HG03280 (cell line): ENCODE results near the gene ZNF282.

Experiments used
- ATAC-seq: cut with Tn5 transposase; IDR thresholded peaks from one replicate; pipeline ENCODE4 v1.9.1; 2021; ENCODE audit warnings: mild to moderate bottlenecking, moderate library complexity; ENCODE audit not compliant: unreplicated experiment

Gene ZNF282

DNA sequence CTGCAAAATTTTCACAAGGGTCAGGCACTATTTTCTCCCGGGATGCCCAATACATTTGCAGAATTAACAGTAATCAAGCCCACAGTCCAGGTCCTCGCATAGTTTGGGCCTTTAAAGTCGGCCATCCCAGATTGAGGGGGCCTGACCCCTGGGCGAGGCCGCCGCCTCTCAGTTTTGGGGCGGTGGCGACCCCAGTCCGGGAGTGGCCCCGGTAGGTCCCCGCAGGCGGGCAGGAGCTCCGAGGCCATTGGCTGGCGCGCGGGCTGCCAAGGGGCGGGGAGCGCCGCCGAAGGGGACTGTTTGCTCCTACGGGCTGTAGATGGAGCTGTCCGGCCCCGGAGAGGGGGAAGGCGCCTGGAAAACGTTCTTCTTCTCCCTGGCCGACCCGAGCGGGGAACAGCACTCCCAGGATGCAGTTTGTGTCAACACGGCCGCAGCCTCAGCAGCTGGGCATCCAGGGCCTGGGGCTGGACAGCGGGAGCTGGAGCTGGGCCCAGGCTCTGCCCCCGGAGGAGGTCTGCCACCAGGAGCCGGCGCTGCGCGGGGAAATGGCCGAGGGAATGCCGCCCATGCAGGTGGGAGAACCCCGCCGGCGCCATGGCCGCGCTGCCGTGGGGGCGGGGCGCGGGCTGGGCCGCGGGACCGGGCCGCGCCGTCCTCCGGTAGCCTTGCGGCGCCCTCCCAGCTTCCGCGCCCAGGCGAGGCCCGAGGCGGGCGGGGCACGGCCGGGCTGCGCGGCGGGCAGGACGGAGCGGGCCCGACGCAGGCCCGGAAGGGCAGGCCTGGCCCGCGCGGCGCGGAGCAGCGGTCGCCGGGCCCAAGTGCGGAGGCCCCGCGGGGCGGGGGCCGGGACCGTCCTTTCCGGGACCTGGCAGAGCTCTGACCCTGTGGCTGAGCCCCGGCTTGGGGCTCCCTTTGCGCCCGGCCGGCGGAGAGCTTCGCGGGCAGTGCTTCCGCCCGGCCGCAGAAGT lies at the start of gene ZNF282:
ZNF282 (plus strand) TSS at position 367 of the 971 bp plus-strand sequence; CDS start at position 411, 44 bp downstream.
- ATAC-seq, result peak; percentile 86

DNA sequence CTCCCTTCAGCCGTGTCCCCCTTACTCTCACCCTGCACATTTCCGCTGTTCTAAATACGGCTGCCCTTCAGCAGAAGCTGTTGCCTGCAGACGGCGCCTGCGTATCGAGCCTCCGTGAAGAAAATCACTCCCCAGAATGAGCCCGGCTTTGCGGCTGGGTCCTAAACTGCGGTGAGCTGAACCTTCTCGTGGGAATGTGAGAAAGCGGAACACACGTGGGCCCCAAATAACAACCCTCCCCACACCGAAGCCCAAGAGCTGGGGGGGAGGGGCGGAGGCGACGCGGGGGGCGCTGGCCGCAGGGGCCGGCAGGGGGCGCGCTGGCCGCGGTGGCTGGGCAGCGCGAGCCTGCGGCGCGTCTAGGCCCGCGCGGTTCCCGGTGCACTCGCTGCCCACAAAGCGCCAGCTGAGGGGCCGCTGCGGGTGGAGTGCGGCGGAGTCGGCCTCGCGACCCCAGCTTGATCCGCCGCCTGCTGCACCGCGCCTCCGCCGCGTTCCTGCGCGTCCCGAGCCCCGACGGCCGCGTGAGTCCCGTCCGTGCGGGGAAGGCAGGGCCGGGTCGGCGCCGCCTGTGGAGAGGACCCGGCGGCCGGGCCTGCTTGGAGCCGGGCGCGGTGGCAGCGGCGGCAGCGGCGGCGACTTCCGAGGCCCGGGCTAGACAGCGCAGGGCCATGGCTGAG lies 48.1 kb upstream of the ZNF282 start, which contains the start of gene ZNF398:
ZNF398 (plus strand) TSS at position 382 of the 680 bp plus-strand sequence; CDS start at position 672, 290 bp downstream.
- ATAC-seq, result peak; percentile 73

- ATAC-seq, result peak; percentile 28
Observed at GRCh38 chr7:149147752-149148653, 47.3 kb upstream of the ZNF282 start.

GRCh38 chr7:149150981-149151380 lies 44.4 kb upstream of the ZNF282 start:
- ATAC-seq, result no peak

- no peak for ATAC-seq
Observed at GRCh38 chr7:149153346-149153745, 42.0 kb upstream of the ZNF282 start.

DNA sequence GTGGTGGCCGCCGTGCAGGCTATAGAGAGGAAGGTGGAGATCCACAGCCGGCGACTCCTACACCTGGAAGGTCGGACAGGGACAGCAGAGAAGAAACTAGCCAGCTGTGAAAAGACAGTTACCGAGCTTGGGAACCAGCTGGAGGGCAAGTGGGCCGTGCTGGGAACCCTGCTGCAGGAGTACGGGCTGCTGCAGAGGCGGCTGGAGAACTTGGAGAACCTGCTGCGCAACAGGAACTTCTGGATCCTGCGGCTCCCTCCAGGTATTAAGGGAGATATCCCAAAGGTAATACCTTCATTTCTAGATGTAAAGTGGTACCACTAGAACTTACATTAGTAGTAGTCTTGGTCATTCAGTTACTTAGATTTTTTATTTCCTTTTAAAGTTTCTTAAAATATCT lies 41.3 kb upstream of the ZNF282 start:
- ATAC-seq, result no peak

DNA sequence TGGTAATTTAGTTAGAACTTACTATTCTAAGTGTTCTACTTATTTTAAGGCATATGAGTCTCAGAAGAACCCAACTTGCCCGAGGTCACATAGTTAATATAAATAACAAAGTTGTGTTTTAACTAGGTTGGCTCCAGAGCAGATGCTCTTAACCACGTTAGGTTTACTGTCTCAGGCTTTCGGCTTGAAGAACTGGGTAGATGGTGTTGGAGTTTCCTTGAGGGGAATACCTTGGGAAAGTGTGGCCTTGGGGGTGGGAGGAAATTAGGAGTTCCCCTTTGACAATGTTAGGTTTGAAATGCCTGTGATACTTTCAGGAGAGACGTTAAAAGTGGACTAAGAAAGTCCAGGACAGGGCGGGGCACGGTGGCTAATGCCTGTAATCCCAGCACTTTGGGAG lies 38.4 kb upstream of the ZNF282 start:
- no peak for ATAC-seq

DNA sequence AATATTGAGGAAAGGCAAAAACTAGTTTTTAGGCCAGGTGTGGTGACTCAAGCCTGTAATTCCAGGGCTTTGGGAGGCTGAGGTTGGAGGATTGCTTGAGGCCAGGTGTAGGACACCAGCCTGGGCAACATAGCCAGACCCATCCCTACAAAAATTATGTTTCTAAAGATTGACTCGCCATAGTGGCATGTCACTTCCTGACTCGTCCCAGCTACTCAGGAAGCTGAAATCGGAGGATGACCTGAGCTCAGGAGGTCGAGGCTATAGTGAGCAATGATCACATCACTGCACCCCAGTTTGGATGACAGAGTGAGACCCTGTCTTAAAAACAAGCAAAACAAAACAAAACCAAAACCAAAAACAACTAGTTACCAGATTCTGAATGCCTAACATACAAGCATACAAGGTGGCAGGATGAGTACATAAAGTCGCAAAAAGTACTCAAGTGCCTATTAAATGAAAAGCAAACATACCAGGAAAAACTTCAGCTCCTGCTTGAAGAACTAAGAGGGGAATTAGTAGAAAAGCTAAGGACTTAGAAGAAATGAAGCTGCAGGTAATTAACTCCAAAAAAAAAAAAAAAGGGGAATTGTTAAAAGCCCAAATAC lies 34.0 kb upstream of the ZNF282 start:
- ATAC-seq, result no peak

- ATAC-seq, result no peak
Observed at GRCh38 chr7:149166142-149166541, 29.2 kb upstream of the ZNF282 start.

GRCh38 chr7:149166630-149167352 lies 28.6 kb upstream of the ZNF282 start:
- ATAC-seq, result no peak

DNA sequence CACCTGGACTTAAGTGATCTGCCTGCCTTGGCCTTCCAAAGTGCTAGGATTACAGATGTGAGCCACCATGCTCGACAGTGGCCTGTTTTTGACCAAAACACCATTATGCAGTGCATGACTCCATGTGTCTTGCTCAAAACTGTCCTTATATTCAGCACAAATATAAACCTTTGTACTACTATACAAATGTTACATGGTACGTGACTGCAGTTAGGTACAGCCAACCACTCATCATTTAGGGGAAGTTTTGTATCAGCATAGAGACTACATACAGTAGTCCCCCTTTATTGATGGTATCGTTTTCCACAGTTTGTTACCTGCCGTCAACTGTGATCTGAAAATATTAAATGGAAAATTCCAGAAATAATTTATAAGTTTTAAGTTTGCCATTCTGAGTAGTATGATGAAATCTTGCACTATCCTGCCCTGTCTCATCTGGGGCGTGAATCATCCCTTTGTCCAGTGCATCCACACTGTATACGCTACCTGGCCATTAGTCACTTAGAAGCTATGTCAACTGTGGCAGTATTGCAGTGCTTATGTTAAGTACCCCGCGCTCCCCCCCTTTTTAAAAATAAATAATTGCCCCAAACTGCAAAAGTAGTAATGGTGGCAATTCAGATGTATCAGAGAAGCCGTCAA lies 23.3 kb upstream of the ZNF282 start:
- ATAC-seq, result no peak

DNA sequence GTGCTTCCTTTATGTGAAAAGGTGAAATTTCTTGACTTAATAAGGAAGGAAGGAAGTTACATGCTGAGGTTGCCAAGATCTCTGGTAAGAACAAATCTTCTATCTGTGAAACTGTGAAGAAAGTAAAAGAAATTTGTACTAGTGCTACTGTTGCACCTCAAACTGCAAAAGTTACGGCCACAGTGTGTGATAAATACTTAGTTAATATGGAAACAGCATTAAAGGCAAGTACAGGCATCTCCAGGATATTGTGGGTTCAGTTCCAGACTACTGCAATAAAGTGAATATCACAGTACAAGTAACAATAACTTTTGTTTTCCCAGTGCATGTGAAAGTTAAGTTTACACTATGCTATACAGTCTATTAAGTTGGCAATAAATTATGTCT lies 22.8 kb upstream of the ZNF282 start:
- no peak for ATAC-seq

GRCh38 chr7:149175150-149175549 lies 20.2 kb upstream of the ZNF282 start:
- ATAC-seq, result no peak

- ATAC-seq, result no peak
Observed at GRCh38 chr7:149179241-149179640, 16.1 kb upstream of the ZNF282 start.

DNA sequence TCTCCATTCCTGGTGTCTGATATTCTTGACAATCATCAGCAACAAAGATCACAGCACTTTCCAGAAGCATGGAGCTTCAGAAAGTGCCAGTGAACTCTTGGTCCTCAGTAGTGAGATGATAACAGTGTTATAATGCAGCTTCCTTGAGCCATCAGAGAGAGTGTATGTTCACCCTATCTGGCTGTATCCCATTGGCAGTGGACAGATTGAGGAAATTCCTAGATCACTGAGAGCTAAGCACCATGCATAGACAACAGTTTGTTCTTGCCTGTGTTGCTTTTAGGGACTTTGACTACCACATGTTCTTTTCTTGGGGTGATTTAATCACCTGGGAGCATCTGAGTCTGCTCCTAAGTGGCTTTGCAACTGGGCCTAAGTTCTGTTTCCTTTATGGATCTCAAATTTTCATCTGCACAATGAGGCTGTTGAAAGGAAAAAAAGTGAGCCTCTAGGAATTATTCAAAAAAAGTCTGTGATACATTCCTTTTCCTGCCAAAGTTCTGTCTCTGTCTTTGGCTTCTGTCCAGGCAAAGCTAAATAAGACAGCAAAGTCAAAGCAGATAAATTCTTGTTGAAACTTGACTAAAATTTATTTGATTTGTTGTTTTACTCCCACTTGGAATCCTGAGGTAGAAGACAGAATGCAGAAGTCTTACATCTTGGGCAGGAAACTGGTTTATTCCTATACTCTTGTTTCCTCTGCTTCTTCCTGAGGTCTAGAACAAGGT lies 14.5 kb upstream of the ZNF282 start:
- ATAC-seq, result no peak

DNA sequence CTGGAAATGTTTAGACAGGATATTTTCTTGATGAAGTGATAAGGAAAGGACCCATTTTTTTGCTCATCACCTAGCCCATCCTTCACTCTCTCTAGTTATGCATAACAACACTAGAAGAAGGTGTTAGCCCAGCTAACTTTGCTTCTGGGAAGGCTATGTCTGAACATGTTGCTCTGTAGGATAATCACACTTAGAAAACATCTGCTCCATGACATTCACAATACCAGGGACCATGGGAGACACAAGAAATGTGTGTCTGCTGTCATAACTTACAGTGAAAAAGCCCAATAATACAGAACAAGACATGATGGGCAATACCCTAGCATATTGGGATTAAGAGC lies 13.9 kb upstream of the ZNF282 start:
- ATAC-seq, result no peak

DNA sequence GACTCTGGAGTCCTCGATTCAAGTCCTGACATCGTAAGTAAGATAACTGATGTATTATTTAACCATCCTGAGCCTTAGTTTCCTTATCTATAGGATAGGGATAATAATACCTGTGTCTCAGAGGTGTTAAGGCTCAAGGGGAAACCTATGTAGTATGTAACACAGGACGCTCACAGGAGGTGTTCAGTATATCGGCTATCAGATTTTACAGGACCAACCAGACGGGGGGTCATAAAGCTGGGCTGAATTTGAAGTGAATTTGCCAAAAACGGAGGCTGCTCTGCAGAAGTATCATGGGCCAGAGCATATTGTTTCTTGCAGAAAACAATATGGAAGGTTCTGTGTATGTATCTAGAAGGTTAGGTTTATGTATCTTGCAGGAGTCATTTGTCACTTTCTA lies 11.1 kb upstream of the ZNF282 start:
- no peak for ATAC-seq

DNA sequence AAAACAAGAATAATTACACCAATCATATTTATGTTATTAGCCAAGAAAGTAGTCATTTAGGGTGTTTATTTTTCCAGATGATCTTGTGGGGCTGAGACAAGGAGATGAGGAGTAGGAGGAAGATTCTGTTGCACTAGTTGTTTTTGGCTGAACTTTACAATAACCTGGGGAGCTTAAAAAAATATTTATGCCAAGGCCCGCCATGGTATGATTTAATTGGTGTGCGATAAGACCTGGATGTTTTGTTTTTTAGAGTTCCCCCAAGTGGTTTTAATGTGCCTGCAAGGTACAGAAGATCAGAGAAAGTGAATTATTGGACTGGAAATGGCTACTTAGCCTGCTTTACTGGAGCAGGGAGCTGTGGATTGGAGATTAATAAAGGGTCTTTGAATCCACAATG lies 7.1 kb upstream of the ZNF282 start:
- ATAC-seq, result no peak
